NCI-H2029 (cell line): ENCODE data around the gene CRY2.

ENCODE experiments used
- DNase-seq: peaks from one replicate; lab custom pipeline; 2025; lab: John Stamatoyannopoulos, UW

CRY2 gene

GRCh38 chr11:45879803-45880686, 32.8 kb downstream of the CRY2 start:
- DNase-seq: no peak

- DNase-seq: no peak
These were observed 33.7 kb downstream of the CRY2 start for GRCh38 chr11:45880772-45881570.

DNA sequence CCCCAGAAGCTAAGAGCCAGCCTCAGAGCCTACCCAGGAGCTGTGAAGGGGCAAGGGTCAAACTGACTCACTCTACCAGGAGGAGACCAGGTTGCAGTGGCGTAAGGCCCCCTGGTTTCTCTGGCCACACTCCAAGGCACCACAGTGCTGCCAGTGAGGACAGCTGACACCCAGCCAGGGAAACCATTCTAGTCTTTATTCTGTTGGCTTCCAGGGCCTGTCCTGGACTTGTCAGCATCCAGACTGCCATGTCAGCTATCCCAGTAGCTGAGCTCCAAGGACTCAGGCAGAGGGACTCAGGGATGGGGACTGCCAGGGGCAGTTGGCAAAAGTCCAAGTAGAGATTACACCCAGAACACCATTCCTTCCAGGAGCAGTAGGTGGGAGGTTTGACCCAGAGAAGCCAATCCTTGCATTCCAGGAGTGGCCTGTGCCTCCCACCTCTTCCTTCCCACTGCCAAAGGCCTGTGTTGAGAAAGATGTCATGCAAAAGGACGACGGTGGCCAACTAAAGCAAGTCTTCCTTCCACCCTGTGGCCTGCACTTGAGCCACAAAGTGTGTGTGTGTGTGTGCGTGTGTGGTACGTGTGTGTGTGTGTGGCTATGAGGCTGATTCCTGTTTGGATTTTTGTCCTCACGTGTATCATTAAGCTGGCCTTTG, 34.6 kb downstream of the CRY2 start:
- DNase-seq: no peak

- no peak for DNase-seq
These were observed 37.4 kb downstream of the CRY2 start for GRCh38 chr11:45884596-45885185.

GRCh38 chr11:45885274-45885920, 38.1 kb downstream of the CRY2 start, which contains the start of gene MAPK8IP1:
Gene MAPK8IP1, plus strand, starts transcription at chr11:45885651. Its CDS starts 170 bp downstream, at chr11:45885821.
- peak; percentile 52 for DNase-seq

GRCh38 chr11:45885921-45886721, 38.8 kb downstream of the CRY2 start:
- no peak for DNase-seq

DNA sequence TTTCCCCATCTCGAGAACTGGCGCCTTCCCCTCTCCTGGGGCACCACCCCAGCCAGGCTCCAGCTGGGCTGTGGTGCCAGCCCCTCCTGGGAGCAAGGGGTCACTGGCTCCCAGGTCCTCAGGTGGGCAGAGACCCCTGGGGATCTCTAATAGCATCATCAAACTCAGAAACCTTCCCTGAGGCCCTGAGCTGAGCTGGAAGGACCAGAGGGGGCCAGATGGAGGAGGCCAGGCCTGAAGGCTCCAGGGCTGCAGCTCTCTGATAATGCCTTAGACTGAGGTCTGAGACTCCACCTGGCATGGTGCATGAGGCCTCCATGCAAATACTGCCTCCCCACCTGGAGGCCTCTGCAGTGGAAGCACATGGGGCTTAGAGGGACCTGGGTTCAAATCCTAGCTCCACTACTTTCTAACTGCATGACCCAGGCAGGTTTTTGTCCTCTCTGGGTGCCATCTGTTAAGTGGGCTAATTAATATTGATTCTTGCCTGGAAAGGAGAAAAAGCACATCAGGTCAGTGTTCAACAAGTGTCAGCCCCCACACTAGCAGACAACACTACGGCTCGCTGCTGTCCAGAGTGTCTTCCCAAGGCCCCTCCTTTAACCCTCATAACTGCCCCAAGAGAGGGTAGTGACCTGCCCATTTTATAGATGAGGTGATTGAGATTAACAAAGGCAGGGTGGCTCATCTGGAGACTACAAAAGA, 39.7 kb downstream of the CRY2 start:
- no peak for DNase-seq

- no peak for DNase-seq
These were observed 40.3 kb downstream of the CRY2 start for GRCh38 chr11:45887587-45887986.

DNA sequence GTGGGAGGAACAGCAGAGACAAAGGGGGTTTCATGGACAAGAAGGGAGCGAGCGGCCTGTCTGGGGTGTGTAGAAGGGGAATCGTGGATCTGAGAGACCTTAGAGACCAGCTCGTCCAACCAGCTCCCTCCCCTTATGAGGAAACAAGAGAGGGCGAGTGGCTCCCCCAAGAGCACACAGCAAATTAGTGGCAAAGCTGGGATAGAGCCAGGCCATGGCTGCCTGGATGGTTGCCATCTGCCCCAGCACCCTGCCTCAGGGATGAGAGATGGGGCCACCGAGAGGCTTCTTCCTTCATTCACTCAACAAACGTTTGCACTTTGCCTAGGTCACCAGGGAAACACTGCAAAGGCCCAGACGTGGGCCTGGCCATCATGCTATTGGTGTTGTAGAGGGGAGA, 42.3 kb downstream of the CRY2 start:
- no peak for DNase-seq

GRCh38 chr11:45889966-45890365, 42.7 kb downstream of the CRY2 start:
- DNase-seq: no peak

DNA sequence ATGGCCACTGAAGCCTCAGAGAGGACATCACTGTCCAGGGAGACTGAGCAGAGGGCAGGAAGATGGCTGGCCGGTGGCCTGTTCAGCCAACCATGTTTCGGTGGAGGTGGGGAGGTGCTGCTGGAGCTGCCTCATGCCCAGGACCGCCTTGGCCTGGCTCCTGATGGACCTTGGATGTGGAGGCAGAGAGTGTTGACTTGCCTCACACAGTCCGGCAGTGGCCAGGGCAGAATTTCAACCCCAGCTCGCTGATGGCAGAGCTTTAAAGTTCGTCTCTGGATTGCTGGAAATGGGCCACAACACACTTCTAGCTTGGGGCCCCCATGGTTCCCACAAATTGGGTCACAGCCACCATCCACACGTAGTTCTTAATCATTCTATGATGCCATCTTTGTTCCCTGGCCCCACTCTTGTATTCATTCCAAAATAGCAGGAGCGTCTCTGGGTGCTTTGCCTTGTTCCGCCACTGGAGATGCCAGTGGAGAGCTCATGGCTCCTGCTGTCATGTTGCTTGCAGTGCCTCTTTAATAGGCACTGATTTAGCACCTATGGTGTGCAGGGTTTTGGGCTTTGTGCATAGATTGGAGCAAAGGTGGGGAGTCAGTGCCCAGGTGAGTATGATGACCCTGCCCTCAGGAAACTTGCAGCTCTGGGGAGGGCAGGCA, 43.7 kb downstream of the CRY2 start:
- DNase-seq: no peak

DNA sequence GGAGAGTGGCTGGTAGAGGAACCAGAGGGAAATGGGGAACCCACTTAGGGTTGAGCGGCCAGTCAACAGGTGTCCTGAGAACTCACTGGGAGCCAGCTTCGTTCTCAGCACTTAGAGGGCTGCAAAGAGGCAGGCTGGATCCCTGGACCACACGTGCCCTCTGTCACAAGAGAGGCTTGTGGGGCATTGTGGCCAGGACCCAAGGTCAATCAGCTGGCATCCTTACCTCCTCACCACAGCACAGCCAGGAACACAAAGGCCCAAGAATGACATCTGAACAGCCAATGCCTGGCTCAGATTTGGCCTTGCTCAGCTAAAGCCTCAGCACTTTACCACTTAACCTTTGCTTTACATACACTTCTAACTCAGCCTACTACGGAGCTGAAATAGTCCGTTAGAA, 45.6 kb downstream of the CRY2 start:
- DNase-seq: no peak

DNA sequence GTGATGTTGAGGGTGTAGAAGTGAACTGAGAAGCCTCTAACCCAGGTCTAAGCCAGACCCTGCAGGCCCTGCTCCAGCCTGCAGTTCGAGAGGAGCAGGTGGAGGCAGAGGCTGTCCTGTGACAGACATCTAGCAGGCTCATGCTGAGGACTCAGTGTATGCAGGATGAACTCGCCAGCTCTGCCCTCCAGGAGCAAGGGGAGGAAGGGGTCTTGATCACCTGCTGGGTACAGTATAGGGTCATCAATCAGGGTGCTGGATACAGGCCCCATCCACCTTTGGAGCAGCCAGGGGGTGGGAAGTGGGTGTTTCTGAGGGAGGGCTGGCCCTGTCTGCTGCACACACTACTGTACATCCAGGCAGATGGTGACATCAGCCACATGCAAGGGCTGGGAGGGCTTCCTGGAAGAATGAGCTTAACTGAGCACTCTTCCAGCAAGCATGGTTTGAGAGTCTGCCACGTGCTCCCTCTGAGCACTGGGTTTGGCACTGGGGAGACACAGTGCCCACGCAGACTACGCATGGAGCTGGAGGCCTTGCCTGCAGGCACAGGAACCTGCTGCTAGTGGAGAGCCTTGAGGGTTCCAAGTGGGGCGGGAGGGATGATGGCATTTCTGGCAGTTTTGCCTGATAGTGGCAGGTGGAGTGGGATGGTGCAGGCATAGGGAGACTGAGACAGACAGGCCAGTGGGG, 47.4 kb downstream of the CRY2 start:
- DNase-seq: no peak

GRCh38 chr11:45895553-45896259, 48.4 kb downstream of the CRY2 start:
- no peak for DNase-seq

DNA sequence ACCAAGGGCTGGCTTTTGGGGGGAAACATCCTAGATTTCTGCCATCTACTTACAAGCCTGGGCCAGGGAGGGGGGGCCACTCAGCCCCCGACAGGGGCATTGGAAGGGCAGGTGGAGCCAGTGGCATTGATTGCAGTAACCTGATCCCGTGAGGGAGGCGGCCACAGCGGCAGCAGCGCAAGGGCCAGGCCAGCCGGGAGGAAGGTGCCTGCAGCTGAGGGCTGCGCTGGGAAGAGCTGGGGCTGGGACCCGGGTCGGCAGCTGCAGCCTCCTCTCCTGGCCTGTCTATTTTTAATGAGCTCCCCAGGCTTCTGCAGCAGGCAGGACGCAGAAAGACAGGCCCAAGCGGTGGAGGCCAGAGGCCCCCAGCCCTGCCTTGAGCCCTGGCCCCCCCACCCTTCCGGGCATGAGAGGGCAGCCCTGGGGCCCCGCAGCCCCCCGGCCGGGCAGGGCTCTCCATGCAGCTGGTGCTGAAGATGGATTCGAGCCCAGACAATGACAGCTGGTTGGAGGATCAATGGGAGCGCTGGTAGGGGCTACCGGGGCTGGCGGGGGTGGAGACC, 49.2 kb downstream of the CRY2 start:
- DNase-seq: peak; percentile 79

GRCh38 chr11:45897556-45897955, 50.3 kb downstream of the CRY2 start:
- no peak for DNase-seq

DNA sequence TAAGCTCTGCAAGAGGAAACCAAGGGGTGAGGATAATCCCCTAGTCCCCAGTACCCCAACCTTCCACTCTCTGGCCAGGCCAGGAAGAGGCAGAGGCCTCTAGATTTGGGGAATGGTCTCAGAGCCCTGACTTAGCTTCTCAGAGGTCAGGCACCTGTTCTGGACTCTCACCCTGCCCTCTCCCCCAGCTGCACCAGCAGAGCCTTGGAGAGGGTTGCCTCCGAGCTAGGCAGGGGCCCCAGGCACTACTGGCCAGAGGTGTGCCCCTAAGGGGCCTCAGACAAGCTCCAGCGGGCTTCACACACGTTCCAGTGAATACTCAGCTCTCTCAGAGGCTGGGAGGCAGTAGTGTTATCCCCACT, 51.8 kb downstream of the CRY2 start:
- DNase-seq: no peak
